RWPE2 (cell line): ENCODE results near the gene DNM2.

Experiments
- ATAC-seq: fragments of 200-7000 bp; cut with Tn5 transposase; 3 replicates; pipeline ENCODE4 v1.9.1; 2021; ENCODE audit warnings: low read depth
- DNase-seq: peaks from one replicate; pipeline ENCODE4 v3.0.0-alpha.2; 2020; ENCODE audit warnings: low spot score
- H3K27ac ChIP-seq: fragments of 450-650 bp; 2 replicates; pipeline ENCODE4 v1.5.1; 2017; ENCODE audit warnings: mild to moderate bottlenecking; ENCODE audit not compliant: poor library complexity, severe bottlenecking
- H3K27me3 ChIP-seq: fragments of 250-450 bp; sonication (Bioruptor Pico); 2 replicates; pipeline ENCODE4 v1.5.1; 2021; ENCODE audit warnings: mild to moderate bottlenecking, moderate library complexity; ENCODE audit not compliant: insufficient read depth, poor library complexity, severe bottlenecking
- H3K36me3 ChIP-seq: fragments of 250-450 bp; sonication (Bioruptor Pico); 2 replicates; pipeline ENCODE4 v1.5.1; 2020; ENCODE audit warnings: low read depth, mild to moderate bottlenecking, moderate library complexity
- H3K4me1 ChIP-seq: fragments of 250-450 bp; sonication (Bioruptor Pico); 2 replicates; pipeline ENCODE4 v1.5.1; 2021; ENCODE audit warnings: mild to moderate bottlenecking, moderate library complexity; ENCODE audit not compliant: insufficient read depth, poor library complexity, severe bottlenecking
- H3K4me3 ChIP-seq: fragments of 250-450 bp; sonication (Bioruptor Pico); 2 replicates; pipeline ENCODE4 v1.5.1; 2021; ENCODE audit warnings: mild to moderate bottlenecking, moderate library complexity; ENCODE audit not compliant: severe bottlenecking
- H3K9me3 ChIP-seq: fragments of 250-450 bp; sonication (Bioruptor Pico); 2 replicates; pipeline ENCODE4 v1.5.1; 2021; ENCODE audit warnings: mild to moderate bottlenecking, moderate library complexity; ENCODE audit not compliant: severe bottlenecking
- CTCF ChIP-seq: fragments of 450-650 bp; IDR thresholded peaks from one replicate; pipeline ENCODE4 v1.5.1; 2017; ENCODE audit warnings: mild to moderate bottlenecking, moderate library complexity; ENCODE audit not compliant: poor library complexity, severe bottlenecking

The DNM2 gene

DNA sequence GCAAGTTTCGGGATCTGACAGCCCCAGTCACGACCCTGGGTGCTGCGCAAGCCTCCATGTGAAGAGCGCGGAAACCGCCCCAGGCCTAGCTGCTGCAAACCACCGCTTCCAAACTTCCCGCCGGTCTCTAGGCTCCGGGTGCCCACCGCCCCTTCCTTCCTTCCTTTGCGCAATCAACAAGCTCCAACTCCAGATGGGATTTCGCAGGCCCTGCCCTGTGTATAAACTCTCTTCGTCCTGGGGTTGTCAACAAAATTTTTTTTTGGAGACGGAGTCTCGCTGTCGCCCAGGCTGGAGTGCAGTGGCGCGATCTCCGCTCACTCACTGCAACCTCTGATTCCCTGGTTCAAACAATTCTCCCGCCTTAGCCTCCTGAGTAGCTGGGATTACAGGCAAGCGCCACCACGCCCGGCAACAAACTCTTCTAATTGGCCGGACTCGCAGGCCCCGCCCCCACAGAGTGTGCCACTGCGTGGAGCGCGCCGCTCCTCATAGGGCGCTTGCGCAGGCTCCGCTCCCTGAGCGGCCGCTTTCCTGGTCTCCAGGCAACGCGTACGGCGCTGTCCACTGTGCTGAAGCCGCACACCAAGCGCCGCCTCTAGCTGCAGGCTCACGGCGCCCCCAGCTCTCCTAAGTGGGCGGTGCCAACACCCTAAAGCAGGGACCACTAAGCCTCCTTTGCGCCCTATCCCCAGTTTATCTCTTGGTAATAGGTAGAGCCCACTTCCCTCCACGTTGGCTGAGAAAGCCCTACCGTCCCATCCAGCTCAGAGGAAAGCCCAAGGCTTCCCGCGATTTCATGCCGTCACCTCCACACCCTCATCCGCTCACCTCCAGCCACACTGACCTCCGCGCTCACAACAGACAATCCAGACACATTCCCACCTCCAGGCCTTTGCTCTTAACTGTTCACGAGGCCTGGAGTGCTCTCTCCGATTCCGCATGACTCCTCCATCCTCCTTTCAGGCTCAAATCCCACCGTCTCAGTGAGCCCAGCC is 22.2 kb upstream of the DNM2 start:
- Histone ChIP-seq H3K36me3 (peaks cover 11% of the 10 kb centered on the region), H3K9me3 (no peaks in the 10 kb centered on the region), H3K27me3 (no peaks in the 10 kb centered on the region), H3K27ac (no peak overlapping the region), H3K4me1 (no peaks in the 10 kb centered on the region), H3K4me3 (no peak overlapping the region)
- peak; percentile 92 for ATAC-seq
- TF ChIP-seq CTCF = no peak
- DNase-seq = peak; percentile 91

DNA sequence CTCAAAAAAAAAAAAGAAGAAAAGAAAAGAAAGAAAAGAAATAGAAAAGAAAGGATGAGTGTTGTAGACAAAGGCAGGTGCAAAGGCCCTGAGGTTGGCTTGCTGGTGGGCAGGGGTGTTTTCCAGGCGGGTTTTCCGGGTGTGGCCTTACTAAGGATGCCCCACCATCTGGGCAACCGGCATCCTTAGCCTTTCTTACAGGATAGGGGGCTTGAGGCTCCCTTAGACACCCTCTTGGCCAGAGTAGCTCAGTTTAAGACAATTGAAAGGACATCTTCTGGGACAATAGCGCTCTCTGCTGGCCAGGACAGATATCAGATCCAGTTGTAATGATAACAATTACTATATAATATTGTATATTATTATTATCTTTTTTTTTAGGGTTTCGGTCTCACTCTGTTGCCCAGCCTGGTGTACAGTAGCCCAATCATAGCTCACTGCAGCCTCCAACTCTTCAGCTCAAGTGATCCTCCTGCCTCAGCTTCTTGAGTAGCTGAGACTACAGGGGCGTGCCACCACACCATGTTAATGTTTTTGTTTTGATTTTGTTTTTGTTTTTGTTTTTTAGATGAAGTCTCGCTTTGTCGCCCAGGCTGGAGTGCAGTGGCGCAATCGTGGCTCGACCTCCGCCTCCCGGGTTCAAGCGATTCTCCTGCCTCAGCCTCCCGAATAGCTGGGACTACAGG is 18.1 kb upstream of the DNM2 start:
- H3K27ac ChIP-seq = no peak overlapping the region
- DNase-seq = no peak

GRCh38 chr19:10701955-10702525 is 15.8 kb upstream of the DNM2 start:
- TF ChIP-seq CTCF = no peak
- peak; percentile 30; the same call in 2 of the 3 replicates for ATAC-seq

More for the DNA sequence above, 18.1 kb upstream of the DNM2 start:
- H3K27me3 ChIP-seq = no peaks in the 10 kb centered on the region
- H3K4me1 ChIP-seq = no peaks in the 10 kb centered on the region
- H3K9me3 ChIP-seq = no peaks in the 10 kb centered on the region
- peak; percentile 76 for TF ChIP-seq CTCF
- peaks cover 9% of the 10 kb centered on the region for H3K36me3 ChIP-seq
- no peak for ATAC-seq
- no peak overlapping the region for H3K4me3 ChIP-seq

GRCh38 chr19:10706990-10707389 is 10.9 kb upstream of the DNM2 start:
- no peak overlapping the region for H3K27ac ChIP-seq

More at GRCh38 chr19:10701955-10702525, 15.8 kb upstream of the DNM2 start:
- Histone ChIP-seq H3K36me3 (peaks cover 9% of the 10 kb centered on the region), H3K27me3 (no peaks in the 10 kb centered on the region), H3K9me3 (no peaks in the 10 kb centered on the region), H3K4me1 (no peaks in the 10 kb centered on the region), H3K27ac (peak overlapping the region; percentile 6), H3K4me3 (peak overlapping the region; percentile 61)
- no peak for DNase-seq

More at GRCh38 chr19:10706990-10707389, 10.9 kb upstream of the DNM2 start:
- Histone ChIP-seq H3K36me3 (peaks cover 20% of the 10 kb centered on the region), H3K4me3 (no peak overlapping the region), H3K4me1 (no peaks in the 10 kb centered on the region), H3K27me3 (no peaks in the 10 kb centered on the region), H3K9me3 (no peaks in the 10 kb centered on the region)
- TF ChIP-seq CTCF = no peak
- no peak for DNase-seq
- ATAC-seq = no peak
